ENCODE measurements around the gene PRPF40B. TPM values are rescaled to one million over a fixed set of nuclear protein-coding genes. Genes with fewer than 3 reads are reported as not detected.

PRPF40B gene
- polyA plus RNA-seq, 5 donors: 18.1 to 25.3 (median 19.6) TPM

DNA sequence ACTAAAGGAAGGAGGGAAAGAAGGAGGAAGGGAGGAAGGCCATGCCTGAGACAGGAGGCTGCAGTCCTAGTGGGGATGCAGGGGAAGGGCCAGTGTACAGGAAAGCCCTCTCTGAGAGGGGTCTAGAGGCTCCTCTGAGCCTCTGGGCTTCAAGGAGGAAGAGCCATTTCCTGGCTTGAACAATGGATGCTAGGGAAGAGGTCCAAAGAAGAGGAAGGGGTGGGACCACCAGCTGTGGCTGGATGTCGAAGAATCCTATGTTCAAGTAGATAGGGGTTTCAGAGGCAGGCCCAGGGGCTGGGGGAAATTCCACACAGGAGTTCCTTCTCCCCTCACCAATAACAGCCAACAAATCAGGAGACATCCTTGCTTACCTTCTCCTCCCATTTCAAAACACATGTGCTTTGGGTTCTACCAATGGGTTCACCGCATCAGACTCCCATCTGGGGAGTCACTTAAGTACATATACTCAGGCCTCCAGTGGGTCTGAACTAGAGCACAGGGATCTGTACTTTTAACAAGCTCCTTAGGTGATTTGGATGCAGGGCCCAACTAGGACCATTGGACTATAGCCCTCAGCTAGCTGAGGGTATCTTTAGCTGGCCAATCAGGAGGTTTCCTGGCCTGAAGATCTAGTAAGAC, 32.4 kb downstream of the PRPF40B start:
- no peak for DNase-seq

DNA sequence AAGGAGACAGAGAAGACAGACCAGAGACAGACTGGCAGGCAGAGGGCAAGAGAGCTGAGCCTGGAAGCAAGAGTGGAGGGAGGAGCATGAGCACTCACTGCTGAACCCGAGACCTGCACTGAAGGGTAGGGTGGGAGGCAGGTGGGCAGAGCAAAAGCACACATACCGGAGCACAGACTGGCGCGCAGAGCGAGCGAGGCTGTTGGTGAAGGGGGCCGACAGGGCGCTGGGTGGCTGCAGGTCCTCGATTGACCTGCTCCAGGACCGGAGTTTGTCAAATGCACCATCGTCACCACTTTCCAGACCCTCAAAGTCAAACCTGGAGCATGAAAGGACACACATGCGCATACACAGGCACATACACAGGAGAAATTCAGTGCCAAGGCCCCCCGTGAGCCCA, 34.9 kb downstream of the PRPF40B start:
- DNase-seq: no peak

DNA sequence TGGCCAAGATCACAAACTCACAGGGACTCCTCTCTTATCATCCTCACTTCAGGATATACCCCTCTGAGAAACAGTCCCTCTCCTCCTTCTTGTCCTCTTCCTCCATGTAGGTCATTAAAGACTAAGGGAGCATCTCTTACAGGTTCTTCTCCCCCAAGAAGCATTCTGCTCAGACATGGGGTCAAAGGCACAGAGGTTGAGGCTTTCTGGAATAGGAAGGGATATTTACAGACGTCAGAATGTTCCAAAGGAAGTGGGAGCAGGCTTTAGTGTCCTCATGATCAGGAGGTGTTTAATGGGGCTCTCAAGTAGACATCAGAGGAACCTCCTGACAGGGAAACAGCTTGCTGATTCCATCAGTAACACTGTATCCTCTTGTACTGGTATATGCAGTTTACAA, 36.4 kb downstream of the PRPF40B start:
- DNase-seq: no peak

DNA sequence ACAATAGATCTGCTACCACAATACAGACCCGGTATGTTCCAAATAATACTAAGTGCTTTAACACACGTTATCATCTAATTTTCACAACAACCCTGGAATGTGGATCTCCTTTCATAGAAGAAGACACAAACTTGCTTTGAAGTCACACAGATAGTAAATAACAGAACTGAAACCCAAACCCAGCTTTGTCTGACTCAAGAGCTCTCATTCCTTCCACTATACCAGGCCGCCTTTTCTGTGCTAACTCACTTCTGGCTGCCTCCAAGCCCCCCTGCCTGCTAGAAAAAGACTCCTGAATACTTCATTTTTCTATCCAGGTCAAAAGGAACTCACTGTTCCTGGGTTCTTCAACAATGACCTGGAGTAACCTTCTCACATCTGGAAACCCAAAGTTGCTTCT, 37.8 kb downstream of the PRPF40B start:
- DNase-seq: no peak

DNA sequence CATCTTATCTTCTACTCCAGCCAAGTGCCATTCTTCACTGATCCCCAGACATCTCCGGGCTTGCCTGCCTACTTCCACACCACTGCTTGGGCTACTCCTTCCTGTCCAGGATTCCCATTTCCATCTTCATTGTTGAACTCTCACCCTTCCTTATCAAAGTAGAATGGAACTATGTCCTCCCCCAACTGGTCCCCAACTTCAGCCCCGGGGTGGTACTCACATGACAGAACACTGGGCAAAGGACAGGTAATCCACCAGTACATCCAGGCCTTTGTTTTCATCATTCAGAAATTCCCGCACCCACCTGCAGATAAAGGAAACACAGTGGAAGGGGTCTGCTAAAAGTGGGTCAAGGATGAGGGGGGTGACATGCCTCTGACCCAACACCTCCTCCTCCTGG, 38.4 kb downstream of the PRPF40B start:
- DNase-seq: no peak

DNA sequence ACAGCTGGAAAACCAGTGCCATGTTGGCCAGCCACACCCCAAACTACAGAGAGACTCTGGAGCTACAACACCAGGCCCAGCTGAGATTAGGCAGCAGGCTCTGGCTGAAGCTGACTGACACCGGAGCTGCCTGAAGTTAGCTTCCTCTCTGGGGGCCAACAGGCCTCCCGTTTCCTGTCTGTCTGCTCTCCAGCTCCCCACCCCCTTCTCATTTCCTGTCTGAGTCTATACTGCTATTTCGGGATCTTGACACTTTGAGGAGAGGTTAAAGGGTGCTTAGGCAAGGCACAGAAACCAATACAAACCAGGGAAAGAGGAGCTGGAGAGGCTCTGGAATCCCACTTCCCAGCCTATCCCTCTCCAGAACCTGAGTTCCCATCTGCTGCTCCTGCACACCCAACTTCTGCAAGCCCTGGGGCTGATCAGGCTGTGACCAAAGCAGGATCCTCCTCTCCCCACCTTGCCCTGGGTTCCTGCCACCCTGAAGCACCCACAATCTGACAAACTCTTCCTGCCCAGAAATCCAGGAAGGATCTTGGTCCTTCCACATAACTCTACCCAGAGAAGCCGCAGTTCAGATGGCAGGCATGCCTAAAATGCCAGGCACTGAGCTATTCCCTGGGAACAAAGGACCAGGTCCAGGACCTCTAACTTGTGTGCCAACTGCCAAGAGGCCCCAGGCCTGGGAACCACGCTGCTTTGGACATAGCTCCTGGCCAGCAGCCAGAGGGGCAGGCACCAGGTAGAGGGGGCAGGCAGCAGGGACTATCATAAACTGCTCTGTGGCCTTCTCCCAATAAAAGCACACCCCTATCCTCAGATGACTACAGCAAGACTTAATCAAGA, 39.9 kb downstream of the PRPF40B start:
- peak; percentile 83 to 88 for DNase-seq

DNA sequence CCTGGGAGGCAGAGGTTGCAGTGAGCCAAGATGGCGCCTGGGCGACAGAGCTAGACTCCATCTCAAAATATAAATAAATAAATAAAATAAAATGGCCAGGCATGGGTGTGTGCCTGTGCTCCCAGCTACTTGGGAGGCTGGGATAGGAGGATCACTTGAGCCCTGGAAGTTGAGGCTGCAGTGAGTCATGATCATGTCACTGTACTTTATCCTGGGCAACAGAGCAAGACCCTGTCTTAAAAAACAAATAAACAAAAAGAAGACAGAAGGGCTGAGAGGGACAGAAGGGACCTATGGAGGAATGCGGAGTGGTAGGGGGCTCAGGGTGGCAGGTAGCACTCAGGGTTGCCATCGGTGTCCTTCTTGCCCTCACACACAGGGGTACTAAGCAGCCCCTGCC, 40.8 kb downstream of the PRPF40B start:
- no peak for DNase-seq

DNA sequence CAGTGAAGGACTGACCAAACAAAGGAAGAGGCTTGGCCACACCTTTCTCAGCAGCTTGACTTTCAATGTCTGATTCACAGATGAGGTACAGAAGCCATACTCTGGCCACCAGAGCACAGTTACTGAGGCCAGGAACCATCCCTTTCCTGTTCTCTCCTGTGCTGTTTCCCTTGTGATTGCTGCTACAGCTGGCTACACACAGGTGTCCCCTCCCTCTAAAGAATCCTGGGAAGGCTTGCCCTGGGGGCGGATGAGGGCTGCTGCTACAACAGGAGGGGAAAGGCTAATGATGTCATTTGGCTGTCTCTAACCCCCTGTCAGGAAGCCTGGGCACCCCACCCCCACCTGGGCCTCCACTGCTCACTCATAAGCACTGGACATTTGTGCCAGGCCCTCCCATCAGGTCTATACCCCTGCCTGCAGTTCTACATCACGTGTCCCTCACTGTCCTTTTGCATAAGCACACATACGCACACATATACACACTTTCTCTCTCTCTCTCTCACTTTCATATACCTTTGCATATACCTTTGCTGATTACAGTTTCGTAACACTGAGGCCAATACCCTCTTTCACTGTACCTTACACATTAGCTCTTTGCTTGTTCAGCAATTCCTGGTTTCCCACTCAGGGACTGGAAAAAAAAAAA, 41.4 kb downstream of the PRPF40B start:
- no peak for DNase-seq

DNA sequence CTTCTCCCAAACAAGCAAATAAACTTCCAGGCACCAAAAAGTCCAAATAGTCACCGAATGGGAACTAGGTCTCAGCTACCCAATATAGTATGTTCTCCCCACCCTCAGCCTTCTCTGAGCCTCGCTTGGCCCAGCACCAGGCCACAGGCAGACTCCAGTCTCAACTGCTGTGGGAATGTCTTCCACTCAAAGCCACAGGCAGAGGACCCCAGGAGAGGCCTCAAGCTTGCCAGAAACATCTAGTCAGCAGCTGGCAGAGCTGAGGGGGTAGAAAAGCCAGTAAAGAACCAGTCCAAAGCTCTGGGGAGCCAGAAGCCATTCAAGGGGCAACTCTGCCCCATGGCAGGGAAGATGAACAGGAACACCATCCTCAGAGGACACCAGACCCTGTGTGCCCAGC, 42.0 kb downstream of the PRPF40B start:
- DNase-seq: no peak

DNA sequence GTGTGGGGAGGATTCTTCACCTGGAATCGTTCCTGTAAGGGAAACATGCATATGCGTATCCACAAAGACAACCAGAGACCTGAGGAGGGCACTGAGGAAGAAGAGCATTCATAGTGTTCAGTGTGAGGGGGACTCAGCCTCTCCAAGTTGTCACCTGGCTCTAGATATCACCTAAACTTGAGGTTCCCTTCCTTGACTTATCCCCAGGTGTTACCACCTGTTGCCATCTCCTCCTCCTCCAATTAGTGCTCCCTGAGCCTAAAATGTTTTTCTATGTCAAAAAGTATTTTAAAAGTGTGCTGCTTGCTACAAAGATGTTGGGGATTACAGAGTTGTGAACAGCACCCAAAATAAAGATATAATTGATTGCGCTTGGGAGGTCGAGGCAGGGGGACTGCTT, 42.8 kb downstream of the PRPF40B start:
- no peak for DNase-seq

DNA sequence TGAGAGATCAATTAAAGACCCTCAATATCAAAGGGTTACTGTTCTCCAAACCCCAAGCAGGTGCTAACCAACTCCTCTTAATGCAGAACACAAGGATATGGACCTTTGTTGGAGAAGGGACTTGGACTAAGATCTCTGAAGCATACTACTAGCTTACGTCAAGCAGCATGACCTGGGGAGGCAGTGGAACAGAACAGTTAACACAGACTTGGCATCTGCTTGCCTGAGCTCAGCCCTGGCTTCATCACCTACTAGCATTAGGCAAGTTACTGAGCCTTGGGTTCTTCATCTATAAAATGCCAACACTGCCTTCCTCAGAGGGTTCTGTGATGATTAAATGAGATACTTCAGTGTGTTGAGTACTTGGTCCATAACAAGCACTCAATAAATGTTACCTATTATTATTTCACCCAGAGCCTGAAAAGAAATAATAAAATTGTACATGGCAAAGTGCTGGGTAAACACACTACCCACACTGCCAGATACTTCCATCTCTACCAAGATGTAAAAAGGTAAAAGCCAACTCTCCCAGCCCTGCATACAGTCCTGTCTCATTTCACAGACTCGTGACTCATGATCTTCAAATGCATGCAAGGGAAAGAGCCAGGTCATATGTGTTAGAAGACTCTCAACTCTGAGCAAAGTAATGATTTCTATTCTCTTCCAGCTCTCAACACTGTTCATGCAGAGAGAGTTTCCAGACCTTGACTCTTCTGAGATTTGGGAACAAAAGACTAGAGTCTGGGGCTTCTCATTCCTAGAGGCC, 44.1 kb downstream of the PRPF40B start:
- DNase-seq: no peak

DNA sequence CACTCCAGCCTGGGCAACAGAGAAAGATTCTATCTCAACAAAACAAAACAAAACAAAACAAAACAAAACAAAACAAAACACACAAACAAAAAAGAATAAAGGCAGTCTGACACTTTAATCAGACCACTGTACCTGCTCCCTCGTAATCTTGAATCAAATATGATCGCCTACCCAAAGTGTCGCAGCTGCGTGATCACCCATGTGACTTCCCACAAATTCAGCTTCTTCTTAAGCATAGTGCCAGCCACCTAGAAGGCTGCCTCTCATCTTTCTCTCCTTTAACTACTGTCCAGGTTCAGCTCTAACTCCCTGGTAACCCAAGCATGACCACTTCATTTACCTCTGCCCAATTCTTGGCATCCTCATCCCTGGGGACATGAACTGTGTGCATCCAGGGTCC, 46.4 kb downstream of the PRPF40B start:
- no peak for DNase-seq

DNA sequence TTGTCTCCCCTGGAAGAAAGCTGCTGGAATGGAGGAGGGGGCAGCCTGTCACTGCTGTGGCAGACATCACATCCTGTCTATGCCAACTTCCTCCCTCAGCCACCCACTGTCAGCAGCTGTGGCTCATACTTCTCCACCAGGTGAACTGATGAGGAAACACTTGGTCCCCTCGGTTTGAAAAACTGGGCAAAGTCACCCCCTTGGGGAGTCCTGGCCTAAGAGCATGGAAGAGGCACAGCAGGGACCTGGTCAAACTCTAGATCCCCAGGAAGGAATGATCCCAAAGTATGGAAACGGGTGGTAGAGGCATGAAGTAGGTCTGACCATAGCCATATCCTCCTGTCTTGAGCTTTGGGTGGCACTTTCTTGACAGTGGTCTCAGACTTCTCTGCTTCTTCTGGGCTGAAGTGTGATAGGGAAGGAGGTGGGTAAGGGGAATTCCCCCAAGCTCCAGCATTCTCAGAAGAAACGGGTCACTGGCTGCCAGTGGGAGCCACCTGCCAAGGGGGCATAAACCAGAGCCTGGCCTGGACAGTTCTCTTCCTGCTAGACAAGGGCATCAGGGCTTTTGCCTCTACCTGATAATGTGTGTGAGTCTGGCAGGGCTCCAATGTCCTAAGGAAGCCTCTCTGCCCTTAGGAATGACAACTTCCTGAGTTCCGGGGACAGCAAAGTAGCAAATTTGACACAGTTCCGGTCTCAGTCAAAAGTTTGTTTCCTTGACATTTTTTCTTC, 47.8 kb downstream of the PRPF40B start:
- no peak for DNase-seq

DNA sequence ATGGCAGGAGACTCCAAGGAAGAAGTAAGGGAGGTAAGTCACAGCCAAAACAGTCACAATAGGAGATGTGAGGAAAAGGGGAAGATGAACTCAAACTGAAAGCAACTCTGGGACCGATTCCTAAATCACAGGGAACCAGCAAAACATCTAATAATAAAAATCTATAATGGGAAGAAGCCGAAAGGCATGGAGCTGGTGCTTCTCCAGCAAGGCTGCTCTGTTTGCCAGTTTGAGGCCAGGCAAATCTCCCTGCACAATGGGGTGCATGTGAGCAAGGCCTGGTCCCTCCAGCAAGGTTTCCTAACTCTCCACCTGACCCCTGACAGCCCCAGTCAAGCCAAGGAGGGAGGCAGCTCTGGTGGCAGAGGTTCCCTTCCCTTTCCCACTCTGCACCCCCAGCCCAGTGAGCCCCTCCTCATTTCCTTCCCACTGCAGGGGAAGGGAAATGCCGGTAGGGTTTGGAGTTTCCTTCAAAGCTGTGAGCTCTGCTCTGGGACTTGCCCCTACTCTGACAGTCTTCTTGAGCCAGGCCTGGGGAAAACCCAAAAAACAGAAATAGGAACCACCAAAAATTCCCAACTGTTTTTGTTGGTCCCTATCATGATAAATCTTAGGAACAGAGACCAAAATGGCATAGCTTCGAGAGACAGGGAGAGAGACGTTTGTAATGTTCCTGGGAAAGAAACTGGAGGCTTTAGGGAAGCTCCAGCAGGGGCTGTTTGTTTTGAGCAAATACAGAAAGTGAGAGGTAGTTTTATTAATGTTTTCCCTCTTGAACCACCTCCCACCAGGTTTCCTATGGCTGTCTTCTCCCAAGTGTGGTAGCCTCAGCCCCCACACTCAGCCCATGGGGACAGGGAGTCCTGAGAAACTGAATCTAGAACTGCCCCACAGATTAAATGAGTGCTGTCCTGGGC, 49.2 kb downstream of the PRPF40B start:
- DNase-seq: no peak

DNA sequence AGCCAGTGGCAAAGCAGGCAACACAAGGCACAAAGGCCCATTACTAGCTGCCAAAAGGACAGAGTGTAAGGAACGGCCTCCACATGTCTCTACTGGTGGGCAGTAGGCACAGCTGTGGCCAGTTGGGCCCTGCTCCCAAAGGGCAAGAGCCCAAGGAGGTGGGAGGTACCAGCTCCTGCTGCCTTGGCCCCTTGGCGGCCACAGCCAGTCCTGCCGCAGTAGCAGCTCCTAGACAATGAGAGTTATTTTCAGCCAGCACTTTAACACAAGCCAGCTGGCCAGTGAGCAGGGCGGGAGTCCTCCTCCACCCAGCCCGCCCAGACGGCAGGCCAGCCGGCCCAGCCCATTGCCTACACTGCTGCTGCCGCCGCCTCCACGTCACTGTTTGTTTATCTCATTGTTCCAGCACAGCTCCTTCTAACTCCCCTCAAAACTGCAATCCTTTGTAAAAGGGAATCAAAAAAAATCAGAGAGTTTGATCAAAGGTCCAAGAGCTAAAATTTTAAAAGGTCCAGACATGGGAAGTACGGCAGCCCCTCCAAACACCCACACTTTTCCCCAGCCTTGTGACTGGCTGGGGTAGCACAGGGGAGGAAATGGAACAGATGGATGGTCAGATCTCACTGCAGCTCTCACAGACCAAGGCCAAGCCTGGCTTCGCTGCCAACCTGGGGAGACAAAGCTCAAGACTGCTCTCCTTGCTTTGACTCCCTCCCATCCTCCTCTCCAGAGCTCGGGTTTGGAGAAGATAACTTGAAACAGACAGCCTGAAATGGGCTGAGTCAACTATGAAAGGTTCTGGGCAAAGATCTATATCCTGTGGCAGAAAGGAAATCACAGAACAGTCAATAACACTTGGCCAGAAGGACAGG, 50.3 kb downstream of the PRPF40B start:
- peak; percentile 95 for DNase-seq

DNA sequence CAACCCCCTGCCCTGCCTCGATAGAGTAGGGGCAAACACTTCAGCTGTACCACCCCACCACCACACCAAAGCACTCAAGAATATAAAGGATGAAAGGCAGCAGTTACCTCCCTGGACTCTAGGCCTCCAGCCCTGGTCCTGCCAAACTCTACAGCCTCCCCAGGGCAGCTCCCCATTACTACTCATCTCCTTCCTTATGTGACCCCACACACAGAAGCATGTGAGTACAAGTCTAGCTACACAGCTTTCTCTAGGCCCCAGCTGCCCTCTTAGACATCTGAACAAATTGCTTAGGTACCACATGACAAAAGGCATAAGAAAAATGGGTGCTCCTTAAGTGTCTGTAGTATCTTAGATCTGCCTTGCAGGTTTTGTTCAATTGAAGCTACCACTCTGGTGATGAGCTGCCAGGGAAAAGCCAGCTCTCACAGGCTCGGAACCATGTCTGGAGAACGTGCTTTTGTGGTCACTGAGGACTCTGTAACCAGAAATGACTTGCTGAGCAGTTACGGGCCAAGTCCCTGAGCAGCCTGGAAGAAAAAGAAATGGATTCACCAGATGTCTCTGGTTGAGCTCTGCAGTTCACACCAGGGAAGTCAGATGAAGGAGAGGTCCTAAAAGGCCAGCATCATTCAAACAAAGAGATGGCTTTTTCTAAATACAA, 51.1 kb downstream of the PRPF40B start:
- DNase-seq: no peak

DNA sequence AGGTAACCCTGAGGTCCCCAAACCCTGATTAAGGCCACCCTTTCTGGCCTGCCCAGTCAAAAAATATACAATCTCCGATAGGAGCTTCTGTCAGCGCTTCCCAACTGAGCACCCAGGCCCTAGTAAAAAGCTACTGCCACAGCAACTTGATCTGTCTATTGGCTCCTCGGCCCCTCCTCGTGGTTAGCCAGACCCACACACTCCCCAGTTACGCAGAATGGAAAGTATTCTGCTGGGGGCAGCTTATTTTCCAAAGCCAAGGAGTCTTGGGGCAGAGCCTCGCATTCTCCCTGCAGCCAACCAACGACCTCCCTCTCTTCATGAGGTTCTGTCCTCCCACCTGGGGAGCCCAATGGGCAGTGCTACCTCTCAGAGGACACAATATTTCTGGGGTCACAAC, 51.8 kb downstream of the PRPF40B start:
- DNase-seq: no peak

DNA sequence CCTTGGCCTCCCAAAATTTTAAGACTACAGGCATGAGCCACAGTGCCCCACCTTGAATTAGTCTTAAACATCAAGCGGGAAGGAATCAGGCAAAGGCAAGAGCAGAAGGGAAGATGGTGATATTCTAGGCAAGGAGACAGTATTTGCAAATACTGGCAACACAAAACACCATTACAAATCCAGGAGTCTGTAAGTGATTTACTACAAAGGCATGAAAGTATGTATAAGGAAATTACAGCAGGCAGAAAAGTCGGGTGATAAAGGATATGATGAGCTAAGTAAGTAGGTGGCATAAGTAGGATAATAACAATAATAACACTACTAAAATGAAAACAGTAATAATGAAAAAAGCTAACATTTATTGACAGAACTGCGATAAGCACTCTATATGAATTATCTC, 55.4 kb downstream of the PRPF40B start:
- DNase-seq: no peak

DNA sequence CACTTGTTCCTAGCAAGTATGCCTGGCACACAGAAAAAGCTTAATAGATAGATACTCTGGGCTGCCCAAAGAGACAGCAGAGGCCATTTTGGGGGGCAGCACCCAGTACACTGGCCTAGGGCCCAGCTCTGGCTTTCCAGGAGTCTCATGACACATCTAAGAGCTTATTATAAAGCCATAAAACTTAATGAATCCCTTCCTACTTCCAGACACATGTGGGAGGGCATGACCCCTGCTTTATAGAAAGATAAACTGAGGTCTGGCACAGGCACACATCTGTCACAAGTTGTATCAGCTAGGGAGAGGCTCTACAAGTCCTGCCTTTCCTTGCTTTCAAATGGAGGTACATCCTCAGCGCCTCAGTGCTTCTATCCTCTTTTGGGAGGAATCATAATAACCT, 56.7 kb downstream of the PRPF40B start:
- no peak for DNase-seq
